GM18870 (cell line): ENCODE results near the gene MINAR1.

Experiments used
- ATAC-seq: cut with Tn5 transposase; IDR thresholded peaks from one replicate; pipeline ENCODE4 v1.9.1; 2021; ENCODE audit warnings: moderate library complexity; ENCODE audit not compliant: unreplicated experiment

The MINAR1 gene

DNA sequence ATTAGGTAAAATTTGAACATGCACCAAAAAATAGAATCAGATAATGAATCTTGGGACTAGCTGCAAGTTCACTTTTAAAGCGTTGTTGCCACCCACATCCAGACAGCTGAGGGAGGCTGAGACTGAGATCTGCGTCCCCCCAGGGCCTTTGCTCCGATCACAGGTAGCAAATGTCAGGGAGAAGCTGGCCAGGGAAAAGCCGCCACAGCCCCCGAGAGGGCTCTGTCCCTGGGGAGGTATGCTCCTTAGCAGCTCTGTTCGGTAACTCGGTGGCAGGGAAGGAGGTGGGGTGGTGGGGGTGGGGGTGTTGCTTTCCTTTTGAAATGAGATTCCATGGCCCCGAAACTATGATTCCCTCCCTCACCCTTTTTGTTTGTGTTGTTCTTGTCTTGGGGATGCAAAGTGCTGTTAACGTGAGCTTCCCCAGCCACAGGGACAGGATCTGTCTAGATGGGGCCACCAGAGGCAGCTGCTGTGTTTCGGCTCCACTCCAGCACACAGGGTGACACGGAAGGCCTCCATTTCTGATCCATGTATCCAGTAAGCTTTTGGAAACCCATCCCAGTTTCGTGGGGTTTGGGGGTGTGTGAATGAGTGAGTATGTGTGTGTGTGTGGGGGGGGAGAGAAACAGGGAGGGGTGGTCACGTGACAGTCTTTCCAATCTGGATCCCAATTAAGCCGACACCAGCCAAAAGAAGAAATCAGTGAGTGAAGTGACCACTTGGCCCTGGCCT lies 1.1 kb upstream of the MINAR1 start:
- ATAC-seq = no peak

- no peak for ATAC-seq
Measured at GRCh38 chr15:79432345-79433275, 474 bp downstream of the MINAR1 start.

DNA sequence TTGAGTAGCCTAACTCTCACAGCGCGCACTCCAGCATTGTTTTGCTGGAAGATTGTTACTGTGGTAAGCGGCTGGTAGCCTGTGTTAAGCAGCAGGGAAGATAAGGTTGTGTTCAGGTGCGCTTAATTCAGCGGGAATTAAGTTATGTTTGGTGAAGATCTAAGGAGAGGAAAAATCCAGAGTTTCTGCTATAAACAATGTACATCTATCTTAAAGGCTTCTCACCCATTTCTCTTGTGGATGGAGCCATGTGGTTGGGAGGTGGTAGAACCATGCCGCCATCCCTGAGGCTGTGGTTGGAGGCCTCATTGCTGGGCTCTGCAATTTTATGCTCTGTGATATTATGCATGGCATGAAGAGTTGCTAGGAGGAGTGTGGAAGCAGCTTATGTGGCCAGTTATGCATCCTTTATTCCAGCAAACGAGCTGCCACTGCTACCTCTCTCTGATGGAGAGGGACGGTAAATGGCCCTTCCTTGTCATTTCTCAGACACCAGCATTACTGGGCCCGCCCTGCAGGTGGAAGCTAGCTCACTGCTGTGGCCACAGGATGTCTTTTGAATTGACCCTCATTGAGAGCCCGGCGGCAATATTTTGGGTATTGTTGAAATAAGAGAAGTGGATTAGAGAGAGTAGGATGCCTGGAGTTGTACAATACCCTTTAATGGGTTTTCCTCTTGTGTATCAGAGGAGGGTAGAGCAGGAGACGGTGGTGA lies 1.3 kb downstream of the MINAR1 start:
- no peak for ATAC-seq

DNA sequence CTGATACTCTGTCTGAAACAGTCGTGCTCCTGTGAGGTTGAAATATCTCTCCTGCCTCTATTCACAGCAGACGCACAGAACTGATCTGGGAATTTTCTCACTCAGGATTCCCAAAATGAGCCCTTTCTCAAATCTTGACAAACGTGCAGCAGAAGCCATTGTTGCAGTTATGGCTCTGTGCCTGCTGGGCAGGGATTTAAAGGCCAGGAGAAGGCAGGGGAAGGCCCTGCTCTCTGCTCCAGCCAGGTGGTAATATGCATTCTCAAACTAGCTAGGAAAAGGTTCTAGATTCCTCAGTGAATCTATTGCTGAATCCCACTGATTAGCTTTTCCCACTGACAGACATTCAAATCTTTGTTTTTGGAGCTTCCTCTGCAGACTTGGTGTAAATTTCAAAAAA lies 2.2 kb downstream of the MINAR1 start:
- no peak for ATAC-seq

GRCh38 chr15:79436037-79436780 lies 4.1 kb downstream of the MINAR1 start:
- no peak for ATAC-seq

DNA sequence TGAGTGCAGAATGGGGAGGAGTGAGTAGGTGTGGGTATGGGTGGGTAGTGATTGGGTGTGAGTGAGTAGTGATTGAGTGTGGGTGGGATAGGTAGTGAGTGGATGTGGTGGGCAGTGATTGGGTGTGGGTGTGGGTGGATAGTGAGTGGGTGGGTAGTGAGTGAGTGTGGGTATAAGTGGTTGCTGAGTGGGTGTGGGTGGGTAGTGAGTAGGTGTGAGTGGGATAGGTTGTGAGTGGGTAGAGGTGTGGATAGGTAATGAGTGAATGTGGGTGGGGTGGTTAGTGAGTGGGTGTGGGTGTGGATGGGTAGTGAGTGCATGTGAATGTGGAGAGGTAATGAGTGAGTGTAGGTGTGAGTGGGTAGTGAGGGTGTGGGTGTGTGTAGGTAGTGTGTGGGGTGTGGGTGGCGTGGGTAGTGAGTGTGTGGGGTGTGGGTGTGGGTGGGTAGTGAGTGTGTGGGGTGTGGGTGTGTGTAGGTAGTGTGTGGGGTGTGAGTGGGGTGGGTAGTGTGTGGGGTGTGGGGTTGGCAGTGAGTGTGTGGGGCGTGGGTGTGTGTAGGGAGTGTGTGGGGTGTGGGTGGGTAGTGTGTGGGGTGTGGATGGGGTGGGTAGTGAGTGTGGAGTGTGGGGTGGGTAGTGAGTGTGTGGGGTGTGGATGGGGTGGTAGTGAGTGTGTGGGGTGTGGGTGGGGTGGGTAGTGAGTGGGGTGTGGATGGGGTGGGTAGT lies 5.3 kb downstream of the MINAR1 start:
- no peak for ATAC-seq

GRCh38 chr15:79439236-79439635 lies 7.1 kb downstream of the MINAR1 start:
- no peak for ATAC-seq

GRCh38 chr15:79440355-79440908 lies 8.3 kb downstream of the MINAR1 start:
- no peak for ATAC-seq

DNA sequence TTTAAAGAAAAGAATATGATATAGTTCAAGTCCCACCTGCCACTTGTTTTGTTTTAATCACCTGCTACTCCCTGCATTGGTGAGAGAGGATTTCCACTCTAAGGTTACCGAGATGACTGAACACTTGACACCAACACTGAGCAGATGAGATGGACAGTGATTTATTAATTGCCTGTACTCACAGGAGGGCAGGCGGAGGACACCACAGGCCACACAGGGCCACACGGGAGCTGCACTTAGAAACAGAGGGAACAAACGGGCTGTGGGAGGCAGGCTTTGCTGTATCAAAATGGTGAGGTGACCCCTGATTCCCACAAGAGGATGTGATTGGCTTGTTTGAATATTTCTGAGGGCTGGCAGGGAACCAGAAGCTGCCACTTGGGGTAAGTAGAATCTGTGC lies 10.8 kb downstream of the MINAR1 start:
- ATAC-seq = no peak

GRCh38 chr15:79447060-79447459 lies 14.9 kb downstream of the MINAR1 start:
- no peak for ATAC-seq

DNA sequence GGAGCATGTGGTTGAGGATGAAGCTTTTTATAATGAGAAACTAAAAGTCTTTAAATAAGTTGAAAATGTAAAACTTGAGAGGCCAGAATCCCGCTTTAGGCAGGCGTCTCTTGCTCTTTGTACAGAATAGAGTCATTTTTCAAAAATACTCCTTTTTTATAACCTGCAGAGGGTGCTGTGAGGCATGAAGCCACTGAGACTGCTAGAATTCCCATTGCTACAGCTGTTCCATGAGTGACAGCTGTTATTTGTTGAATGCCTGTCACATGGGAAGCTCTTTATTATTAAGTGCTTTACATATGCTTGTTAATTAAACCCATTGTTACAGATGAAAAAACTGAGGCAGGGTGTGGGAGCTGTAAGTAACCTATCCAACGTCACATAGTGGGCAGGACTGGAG lies 18.5 kb downstream of the MINAR1 start:
- ATAC-seq = no peak

DNA sequence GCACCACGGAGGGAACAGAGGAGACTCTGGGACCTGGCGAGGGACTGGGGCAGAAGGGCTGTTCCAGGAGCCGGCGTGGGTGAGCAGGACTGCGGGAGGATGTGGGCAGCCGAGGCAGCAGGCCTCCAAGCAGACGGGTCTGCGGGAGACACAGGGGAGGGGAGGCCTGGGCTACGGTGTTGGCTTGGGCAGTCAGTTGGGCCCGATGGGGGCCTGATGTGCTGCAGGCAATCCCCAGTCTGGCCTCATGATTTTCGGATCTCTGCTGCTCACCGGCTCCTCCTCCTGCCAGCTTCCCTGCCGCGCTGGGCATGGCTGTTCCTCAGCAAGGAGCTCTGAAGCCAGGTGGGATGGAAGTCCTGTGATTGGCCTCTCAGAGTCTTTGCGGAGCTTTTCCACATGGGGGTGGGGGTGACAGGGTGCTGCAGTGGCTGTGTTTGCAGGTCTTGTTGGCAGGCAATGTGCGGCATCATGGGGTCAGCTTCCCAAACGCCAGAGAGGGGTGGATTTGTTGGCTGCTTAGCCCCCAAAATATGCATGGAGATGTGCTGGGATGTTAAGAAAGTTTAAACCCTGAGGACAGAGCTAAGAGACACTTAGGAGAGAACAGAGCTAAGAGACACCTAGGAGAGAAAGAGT lies 19.3 kb downstream of the MINAR1 start:
- ATAC-seq = no peak

DNA sequence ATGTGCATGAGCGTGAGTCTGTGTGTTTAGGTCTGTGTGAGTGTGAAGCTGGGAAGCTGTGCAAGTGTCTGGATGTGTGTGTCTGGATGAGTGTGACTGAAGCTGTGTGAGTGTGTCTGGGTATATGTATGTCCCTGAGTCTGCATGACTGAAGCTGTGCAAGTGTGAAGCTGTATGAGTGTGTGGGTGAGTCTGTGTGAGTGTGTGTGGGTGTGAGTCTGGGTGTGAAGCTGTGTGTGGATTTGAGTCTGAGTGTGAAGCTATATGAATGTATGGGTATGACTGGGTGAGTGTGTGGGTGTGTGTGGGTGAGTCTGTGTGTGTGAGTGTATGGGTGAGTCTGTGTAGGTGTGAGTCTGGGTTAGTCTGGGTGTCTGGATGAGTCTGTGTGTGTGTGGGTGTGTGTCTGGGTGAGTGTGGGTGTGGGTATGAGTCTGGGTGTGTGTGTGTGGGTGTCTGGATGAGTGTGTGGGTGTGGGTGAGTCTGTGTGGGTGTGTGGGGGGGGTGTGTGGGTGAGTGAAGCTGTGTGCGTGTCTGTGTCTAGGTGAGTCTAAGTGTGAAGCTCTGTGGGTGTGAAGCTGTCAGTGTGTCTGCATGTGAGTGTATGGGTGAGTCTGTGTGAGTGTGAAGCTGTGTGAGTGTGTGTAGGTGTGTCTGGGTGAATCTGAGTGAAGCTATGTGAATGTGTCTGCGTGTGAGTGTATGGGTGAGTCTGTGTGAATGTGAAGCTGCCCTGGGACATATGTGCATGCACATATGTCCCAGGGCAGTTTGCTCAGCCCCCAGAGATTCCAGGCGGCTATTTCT lies 20.3 kb downstream of the MINAR1 start:
- no peak for ATAC-seq

DNA sequence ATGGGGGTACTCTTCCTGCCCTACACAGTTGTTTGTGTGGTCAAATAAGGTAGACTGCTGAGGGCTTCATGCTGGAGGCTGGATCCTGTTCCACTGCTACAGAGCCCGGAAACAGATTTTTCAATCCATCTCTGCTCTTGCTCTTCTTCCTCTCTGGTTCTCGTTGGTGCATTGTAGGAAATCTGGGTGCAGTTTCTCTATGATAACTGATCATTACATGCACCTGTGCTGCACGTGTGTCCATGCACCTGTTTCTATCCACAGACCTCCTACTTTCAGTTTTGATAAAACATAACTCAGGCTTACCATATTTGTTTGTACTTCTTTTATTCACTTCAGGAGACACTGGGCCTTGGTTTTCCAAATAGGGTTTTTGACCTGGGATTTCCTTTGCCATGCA lies 21.3 kb downstream of the MINAR1 start:
- no peak for ATAC-seq

DNA sequence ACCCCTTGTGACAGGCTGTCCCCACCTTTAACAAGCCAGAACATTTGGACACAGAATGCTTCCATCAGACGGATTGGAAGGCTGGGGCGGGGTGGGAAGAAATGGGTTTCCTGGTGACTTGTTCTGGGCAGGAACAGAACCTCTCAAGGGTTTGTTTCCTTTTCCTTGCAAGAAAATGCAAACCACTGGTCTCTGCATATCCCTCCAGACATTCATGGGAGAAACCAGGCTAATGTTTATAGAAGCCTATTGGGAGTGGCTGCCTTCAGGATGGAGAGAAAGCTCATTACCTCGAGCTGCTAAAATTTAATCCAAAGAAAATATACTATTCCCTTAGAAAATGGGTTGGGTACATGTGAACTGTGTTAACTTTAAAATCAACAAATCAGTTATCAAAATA lies 21.9 kb downstream of the MINAR1 start:
- ATAC-seq = no peak

DNA sequence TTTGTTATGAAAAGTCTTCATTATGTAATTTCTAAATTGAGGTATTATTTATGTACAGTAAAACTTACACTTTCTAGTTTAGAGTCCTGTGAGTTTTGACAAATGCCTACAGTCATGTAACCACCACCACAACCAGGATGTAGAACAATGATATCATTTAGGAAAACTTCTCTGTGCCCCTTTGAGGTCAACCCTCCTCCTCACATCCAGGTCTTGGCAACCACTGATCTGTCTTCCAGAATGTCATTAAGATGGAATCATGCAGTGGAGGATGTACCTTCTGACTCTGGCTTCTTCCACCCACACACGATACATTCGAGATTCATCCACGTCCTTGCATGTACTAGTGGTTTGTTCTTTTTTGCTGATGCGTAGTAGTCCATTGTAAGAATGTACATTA lies 23.2 kb downstream of the MINAR1 start:
- no peak for ATAC-seq

DNA sequence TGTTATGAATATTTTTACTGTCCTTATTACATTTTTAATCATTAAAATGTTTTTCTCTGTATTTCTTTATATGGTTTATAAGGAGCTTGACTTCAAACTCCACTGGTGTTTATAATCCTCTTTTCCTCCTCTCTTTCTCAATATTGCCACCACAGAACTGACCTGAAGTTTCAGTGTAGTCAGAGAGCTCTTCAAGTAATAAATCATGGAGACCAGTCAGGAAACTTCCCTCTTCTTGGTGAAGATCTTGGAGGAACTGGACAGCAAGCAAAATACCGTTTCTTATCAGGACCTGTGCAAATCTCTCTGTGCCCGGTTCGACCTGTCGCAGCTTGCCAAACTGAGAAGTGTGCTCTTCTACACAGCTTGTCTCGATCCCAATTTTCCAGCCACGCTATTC lies 23.8 kb downstream of the MINAR1 start:
- ATAC-seq = no peak

GRCh38 chr15:79458491-79458890 lies 26.4 kb downstream of the MINAR1 start:
- ATAC-seq = no peak

DNA sequence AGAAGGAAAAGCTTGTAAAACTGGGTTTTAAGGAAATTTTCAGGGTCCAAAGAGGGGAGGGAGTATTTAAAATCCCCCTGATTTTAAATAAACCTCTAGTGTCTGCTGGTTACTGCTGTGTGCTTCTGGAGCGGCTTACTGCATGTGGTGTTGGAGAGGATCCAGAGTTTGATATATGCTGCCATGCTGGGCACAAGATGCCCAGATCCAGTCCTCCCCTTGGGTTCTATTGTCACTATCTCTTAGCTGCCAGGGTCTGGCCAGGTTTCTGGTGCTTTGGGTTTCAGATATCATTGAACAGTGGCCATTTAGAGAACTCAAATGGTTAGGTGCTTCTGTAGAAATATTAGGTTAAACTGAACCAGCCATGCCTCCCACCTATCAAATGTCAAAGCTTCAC lies 27.5 kb downstream of the MINAR1 start:
- no peak for ATAC-seq
